K562 (cell line): ENCODE data around the gene DNM1. TPM values are rescaled to one million over a fixed set of nuclear protein-coding genes. Genes with fewer than 3 reads are reported as not detected.

ENCODE experiments used
- BACH1 ChIP-seq: fragments of 200-800 bp; sonication (Bioruptor generic); IDR thresholded peaks from 2 replicates; pipeline ENCODE4 v1.6.1; 2016; ENCODE audit warnings: missing genetic modification characterization, missing compliant biosample characterization
- CLOCK ChIP-seq: fragments of 250-450 bp; sonication (Bioruptor Pico); IDR thresholded peaks from 2 replicates; pipeline ENCODE4 v1.4.0; 2020; ENCODE audit warnings: mild to moderate bottlenecking, moderate library complexity, borderline replicate concordance
- CREB3L1 ChIP-seq: fragments of 450-650 bp; IDR thresholded peaks from 2 replicates; pipeline ENCODE4 v1.6.1; 2014; ENCODE audit warnings: low read depth, mild to moderate bottlenecking, moderate library complexity, borderline replicate concordance
- MIER1 ChIP-seq: fragments of 450-650 bp; IDR thresholded peaks from 2 replicates; pipeline ENCODE4 v1.6.1; 2016; ENCODE audit warnings: antibody characterized with exemption, mild to moderate bottlenecking, low read depth
- MYC ChIP-seq, 2 experiments: fragments of 250-450 bp in 1 of 2; sonication (Bioruptor Pico) in 1 of 2; IDR thresholded peaks; 2 replicates each; pipeline versions ENCODE4 v1.5.1 to v1.6.1; 2012 to 2021; ENCODE audit warnings: low read depth in 2 of 2, borderline replicate concordance in 1 of 2, improper control_type of control experiment in 1 of 2, low read length in 1 of 2, mild to moderate bottlenecking in 1 of 2, moderate library complexity in 1 of 2
- NBN ChIP-seq: fragments of 450-650 bp; IDR thresholded peaks from 2 replicates; pipeline ENCODE4 v1.6.1; 2016; ENCODE audit warnings: low read depth, mild to moderate bottlenecking
- NEUROD1 ChIP-seq: fragments of 150-350 bp; IDR thresholded peaks from 2 replicates; pipeline ENCODE4 v1.6.1; 2014; ENCODE audit warnings: borderline replicate concordance, low read length, low read depth; ENCODE audit not compliant: partially characterized antibody
- NFIC ChIP-seq: fragments of 450-650 bp; IDR thresholded peaks from 2 replicates; pipeline ENCODE4 v1.6.1; 2017; ENCODE audit warnings: mild to moderate bottlenecking, inconsistent platforms
- POLR3A ChIP-seq: IDR thresholded peaks from 2 replicates; pipeline ENCODE4 v1.6.1; 2011; ENCODE audit warnings: borderline replicate concordance, mild to moderate bottlenecking, moderate library complexity; ENCODE audit not compliant: insufficient read length, insufficient read depth; ENCODE audit errors: extremely low read depth
- RCOR1 ChIP-seq, 2 experiments: IDR thresholded peaks; 2 replicates each; pipeline ENCODE4 v1.6.1; 2012; ENCODE audit warnings: low read depth in 2 of 2, low read length in 2 of 2, borderline replicate concordance in 1 of 2, improper control_type of control experiment in 1 of 2
- RERE ChIP-seq: sonication (generic); formaldehyde crosslinking; IDR thresholded peaks from 2 replicates; pipeline ENCODE4 v1.8.0; 2023; ENCODE audit warnings: missing genetic modification reagents, mild to moderate bottlenecking, borderline replicate concordance
- SREBF1 ChIP-seq: fragments of 150-350 bp; IDR thresholded peaks from 2 replicates; pipeline ENCODE4 v1.6.1; 2014; ENCODE audit warnings: antibody characterized with exemption, low read depth, low read length, borderline replicate concordance
- ZNF431 ChIP-seq: sonication (generic); formaldehyde crosslinking; IDR thresholded peaks from 2 replicates; pipeline ENCODE4 v1.8.0; 2022; ENCODE audit warnings: mild to moderate bottlenecking, missing genetic modification reagents
- ZNF589 ChIP-seq: fragments of 200-800 bp; sonication (Bioruptor generic); IDR thresholded peaks from 2 replicates; pipeline ENCODE4 v1.6.1; 2016; ENCODE audit warnings: low read depth, missing genetic modification characterization, missing compliant biosample characterization
- ZNF699 ChIP-seq: fragments of 250-450 bp; sonication (Bioruptor Pico); IDR thresholded peaks from 2 replicates; pipeline ENCODE4 v1.8.0; 2021; ENCODE audit warnings: mild to moderate bottlenecking, moderate library complexity; ENCODE audit not compliant: insufficient replicate concordance
- ZNF764 ChIP-seq: fragments of 250-450 bp; sonication (Bioruptor Pico); IDR thresholded peaks from 2 replicates; pipeline ENCODE4 v1.4.0; 2020; ENCODE audit warnings: low read depth, mild to moderate bottlenecking, moderate library complexity
- polyA plus RNA-seq, 8 experiments: library from polyadenylated mRNA; depleted of rRNA in 4 of 8; stranded (reverse) in 5 of 8; unstranded in 3 of 8; fragments of >200 nt; fragmentation: Nextera tagmentation in 2 of 8; fragmentation: Illumina TruSeq in 1 of 8; extraction: Ambion mirVana in 2 of 8; extraction: Trizol in 1 of 8; gene quantifications; 2 replicates each; pipeline versions ENCODE4 v1.2.1 to v1.2.3, GENCODE V29; 2011 to 2014; ENCODE audit warnings: inconsistent platforms in 1 of 8, missing spikeins in 1 of 8
- total RNA-seq, 7 experiments: library from RNA; depleted of rRNA in 6 of 7; stranded (reverse); fragments of >200 nt in 6 of 7; fragmentation: Illumina TruSeq in 2 of 7; extraction: Trizol in 2 of 7; gene quantifications; 2 replicates each; pipeline versions ENCODE4 v1.2.1 to v1.2.3, GENCODE V29; 2011 to 2021; ENCODE audit warnings: low replicate concordance in 1 of 7

Gene DNM1
- total and polyA plus RNA-seq, 9 of the 15 experiments (the other 6 are each of a cell fraction or from before 2014, with no cell fraction given) = 0.39 to 23.1 (median 9.1) TPM

- TF ChIP-seq CLOCK (CRISPR knock-in tag) (0 out of 2 replicates have a peak, but pooled peaks have one; percentile 15), ZNF589 (no peak), MIER1 (no peak), ZNF699 (CRISPR knock-in tag) (no peak), POLR3A (no peak), NBN (no peak), CREB3L1 (peak; percentile 98), RCOR1 (IDR thresholded peaks at IDR 0.05; ENCODE audit: borderline replicate concordance in 1 of 2, low read depth in 2 of 2, low read length in 2 of 2) (peak in 1 of 2 experiments; percentile 80; a peak in 3 of 4 replicates), ZNF431 (CRISPR knock-in tag) (no peak), NFIC (no peak), ZNF764 (no peak), MYC (IDR thresholded peaks at IDR 0.05; ENCODE audit: low read depth, low read length) (peak; percentile 86), MYC (CRISPR knock-in tag; IDR thresholded peaks at IDR 0.05; ENCODE audit: borderline replicate concordance, low read depth) (no peak), NEUROD1 (peak; percentile 62), RERE (no peak), BACH1 (tag) (no peak), SREBF1 (0 out of 2 replicates have a peak, but pooled peaks have one; percentile 64)
Observed at GRCh38 chr9:128203024-128203706, at the start of gene DNM1 (continued).
